HPDE6-E6E7 (cell line): ENCODE data around the gene YLPM1.

ENCODE experiments used
- DNase-seq: peaks from one replicate; pipeline ENCODE4 v3.0.0; 2011; ENCODE audit warnings: missing footprints; ENCODE audit errors: extremely low spot score

The YLPM1 gene

GRCh38 chr14:74843653-74844052 lies 80.5 kb downstream of the YLPM1 start:
- DNase-seq: no peak

GRCh38 chr14:74846168-74846567 lies 83.1 kb downstream of the YLPM1 start:
- DNase-seq: no peak

DNA sequence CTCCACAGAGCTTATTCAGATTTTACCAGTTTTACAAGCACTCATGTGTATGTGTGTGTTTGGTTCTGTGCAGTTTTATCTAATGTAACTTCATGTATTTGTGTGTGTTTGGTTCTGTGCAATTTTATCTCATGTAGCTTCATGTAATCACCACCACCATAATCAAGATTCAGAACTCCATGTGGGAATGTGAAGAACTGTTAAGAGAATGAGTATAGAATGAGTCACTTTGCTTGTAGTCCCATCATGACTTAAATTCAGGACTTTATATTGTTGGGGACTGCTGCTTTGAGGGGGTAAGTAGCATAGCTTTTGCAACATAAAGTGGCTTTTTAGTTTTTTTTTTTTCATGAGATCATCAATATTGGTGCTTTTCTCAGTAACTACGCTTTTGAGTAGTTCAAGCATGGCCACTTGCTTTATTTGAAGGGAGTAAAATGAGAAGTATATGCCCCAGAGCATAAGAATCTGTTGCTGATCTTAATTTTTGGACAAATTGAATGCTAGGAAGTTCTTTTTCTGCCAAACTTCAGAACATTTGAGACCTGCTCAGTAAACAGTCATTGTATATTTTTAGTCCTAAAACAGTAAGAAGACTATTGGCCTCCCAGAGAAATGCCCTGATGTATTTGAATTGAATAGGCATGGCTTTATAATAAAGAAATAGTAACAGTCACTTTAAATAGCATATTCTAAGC lies 84.0 kb downstream of the YLPM1 start:
- no peak for DNase-seq

DNA sequence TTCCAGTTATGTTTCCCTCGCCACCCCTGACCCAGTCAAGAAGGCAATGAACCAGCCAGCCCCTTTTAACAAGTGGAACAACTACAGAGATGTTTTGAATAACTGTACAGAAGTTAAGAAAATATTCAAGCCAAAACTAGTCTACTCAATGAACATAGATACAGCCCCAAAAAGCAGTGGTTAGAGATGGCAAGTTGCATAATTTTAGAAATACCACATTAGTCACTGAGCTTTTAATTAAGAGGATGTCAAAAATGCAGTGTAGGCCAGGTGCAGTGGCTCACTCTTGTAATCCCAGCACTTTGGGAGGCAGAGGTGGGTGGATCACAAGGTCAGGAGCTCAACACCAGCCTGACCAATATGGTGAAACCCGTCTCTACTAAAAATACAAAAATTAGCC lies 85.7 kb downstream of the YLPM1 start:
- no peak for DNase-seq

GRCh38 chr14:74852922-74853530 lies 89.9 kb downstream of the YLPM1 start:
- no peak for DNase-seq

GRCh38 chr14:74853581-74853980 lies 90.5 kb downstream of the YLPM1 start:
- no peak for DNase-seq

DNA sequence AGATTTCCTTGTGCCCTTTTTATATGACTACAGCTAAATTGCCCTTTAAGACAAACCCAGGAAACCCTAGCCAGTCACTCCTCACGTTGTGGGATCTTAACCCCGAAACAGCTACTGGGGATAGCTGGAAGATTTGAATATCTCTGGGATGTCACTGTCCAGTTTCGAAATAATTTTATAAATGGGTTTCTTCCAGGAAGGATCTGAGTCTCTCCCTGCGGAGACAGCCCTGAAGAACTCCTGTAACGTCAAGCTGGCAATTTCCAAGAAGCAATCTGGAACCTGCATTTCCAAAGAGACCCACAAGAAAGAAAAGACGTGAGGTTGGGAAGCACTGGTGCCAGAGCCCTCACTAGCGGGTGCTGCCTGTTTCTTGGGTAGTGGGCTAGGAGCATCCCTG lies 91.9 kb downstream of the YLPM1 start:
- DNase-seq: no peak

DNA sequence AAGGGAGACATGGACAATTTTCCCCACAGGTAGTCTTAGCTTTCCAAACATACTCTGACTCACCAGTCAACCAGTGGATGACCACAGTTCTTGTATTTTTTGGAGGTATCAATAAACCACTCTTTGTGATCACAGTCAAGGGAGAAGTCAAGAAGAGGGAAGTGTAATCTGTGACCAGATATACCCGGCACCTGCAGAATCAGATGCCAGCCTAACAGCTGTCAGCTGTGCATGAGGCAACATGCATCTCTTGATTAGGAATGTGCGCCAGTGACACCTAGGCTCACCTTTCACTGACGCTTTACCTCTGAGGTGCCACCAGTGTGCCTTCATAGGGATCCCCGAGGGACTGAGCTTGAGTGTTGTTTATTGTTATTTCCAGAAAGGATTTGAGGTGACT lies 92.8 kb downstream of the YLPM1 start:
- DNase-seq: no peak

- no peak for DNase-seq
Observed at GRCh38 chr14:74856366-74856765, 93.2 kb downstream of the YLPM1 start.

DNA sequence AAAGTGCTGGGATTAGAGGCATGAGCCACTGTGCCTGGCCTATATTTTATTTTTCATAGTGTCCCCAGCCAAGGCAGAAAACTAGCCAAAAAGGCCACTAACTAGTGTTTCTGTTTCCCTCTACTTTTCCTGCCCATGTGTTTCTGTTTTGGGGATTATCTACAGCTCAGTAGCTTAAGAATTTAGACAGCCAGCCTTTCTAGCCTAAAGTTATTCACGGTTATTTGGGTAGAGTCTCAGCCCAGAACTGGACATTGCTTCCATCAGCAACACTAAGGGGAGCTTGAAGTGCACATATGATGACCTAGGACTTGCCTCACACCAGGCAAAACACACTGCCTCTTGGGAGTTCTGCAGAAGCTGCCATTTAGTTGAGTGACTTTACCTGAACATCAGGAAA lies 94.9 kb downstream of the YLPM1 start:
- DNase-seq: no peak

DNA sequence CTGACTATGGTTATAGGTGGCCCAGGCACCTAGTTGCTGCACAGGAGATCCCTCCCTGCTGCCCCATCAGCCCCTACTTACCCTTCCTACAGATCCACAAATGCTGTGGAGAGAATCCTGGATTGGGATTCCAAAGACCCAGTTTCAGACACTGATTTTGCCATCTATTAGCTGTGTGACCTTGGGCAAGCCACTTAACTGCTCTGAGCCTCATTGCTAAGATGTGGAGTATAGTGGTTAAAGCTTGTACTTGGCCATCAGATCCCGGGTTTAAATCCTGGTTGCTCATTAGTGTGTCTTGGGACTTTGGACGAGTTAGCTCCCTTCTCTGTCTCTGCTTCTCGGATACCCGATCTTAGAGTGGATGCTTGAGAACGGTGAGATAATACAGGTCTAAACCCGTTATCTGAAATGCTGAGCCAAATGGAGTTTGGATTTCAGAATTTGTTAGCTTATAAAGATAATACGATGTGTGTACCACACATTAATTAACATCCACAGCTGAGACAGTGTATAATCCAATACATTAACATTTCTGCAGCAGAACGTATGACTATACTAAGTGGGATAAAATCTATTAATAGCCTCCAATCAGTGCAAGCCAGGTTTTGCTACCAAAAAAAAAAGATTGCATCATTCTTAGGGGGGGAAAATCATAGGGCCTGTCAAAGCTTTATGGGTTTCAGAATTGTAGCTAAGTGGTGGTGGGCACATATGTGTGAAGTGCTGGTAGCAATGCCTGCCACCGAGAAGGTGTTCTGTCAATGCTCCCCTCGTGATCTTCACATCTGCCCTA lies 96.8 kb downstream of the YLPM1 start:
- DNase-seq: no peak

DNA sequence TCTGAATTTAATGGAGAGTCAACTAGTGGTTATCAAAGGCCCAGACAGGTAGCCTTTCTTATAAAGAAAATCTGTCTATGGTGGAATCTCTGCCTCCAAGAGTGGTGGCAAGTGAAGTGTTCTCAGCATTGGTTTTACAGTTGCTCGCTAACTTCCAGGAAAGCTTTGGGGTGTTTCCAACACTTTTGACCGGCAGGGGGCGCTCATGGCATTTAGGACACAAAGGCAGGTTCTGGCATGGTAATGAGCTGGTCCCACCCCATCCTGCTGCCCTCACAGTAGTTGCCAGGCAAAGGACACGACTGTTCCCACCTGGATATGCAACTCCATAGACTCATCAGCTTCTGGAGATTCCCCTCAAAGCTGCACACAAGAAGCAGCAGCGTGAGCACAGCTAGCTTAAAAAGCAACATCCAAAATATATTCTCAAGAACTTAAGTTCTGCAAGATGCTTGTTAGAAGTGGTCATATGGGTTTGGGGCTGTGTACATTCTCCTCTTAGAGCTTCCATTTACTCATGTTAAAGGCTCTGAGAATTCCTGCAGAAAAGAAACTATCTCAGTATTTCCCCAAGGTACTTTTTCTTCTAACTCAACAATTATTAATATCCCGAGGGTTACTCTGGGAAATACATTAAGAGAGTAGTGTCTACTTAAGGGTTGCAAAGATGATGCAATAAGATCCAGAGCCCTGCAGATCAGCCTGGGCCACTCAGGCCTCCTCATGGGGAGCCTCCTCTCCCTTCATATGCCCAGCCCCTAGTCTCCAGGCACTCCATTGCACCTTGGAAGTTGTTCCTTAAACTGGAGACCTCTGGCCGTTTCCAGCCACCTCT lies 98.0 kb downstream of the YLPM1 start:
- peak; percentile 69 for DNase-seq

DNA sequence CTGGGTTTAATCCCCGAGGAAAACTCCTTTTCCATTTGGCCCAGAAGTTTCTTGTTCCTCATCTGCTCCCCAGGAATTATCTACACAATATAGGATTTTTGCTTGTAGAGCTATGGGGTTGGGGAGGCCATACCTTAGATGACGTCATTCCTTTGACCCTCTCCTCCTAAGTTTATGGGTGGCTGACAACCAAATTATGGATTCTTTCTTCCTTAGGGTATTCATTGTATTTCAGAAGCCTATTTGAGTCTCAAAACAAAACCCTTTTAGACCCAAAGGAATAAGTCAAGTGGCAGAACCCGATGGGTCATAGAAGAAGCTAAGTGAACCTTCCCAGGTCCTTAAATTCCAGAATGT lies 98.6 kb downstream of the YLPM1 start:
- DNase-seq: no peak

DNA sequence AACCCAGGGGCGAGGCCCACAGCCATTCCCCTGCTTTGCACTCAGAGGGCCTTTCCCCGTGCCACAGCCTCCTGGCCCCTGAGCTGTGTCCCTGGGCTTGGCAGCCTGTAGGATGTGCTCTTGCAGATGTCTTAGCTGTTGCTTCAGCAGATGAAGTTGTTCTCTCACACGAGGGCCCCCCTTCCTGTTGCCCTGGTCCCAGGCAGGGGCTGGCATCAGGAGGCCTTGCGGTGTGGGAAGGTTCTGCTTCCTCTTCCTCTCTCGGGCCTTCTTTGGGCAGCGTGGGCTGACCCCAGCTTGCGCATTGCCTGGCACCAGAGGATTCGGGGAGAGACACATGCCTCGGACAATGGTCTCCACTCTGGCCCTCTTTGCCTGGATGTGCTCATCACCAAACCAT lies 100.2 kb downstream of the YLPM1 start:
- no peak for DNase-seq

- DNase-seq: no peak
Observed at GRCh38 chr14:74864198-74864597, 101.1 kb downstream of the YLPM1 start.

DNA sequence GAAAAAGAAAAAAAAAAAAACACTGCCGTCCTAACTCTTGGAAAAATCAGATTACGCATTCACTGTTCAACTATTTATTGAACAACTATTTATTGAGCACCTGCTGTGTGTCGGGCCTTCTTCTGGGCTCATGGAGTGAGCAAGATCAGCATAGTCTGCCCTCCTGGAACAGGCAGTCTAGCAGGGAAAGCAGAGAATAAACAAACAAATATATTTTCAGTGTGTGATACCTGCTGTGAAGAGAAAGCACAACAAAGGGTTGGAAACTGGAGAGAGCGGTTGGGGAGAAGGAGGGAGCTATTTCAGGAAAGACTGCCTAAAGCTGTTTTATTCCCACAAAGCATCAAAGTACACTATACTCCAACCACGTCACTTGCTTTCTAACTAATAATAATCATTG lies 102.0 kb downstream of the YLPM1 start:
- DNase-seq: no peak

DNA sequence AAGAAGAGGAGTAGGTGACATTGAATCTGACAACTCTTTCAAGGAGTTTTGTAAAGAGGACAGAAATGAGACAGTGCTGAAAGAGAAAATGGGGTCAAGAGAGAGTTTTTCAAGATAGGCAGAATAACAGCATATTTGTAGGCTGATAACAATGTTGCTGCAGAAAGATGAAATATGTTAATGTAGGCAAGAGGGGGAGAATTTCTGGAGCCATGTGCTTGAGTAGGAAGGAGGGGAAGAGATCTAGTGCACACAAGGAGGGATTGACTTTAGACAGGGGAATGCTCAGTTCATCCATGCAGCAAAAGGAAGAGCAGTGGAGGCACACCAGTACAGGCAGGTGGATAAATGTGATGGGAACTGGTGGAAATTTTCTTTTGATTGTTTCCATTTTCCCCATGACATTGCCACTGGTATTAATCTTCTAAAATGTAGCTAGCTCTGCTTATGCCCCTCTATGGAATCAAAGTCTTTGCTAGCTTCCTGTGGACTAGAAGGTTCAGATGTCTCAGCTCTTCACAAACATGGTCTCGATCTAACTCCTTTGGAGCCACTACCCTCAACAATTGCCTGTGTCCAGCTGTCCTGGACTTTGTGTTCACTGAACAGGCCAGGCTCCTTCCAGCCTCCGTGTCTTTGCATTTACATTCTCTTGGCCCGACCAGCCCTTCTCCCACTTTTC lies 103.7 kb downstream of the YLPM1 start:
- no peak for DNase-seq

DNA sequence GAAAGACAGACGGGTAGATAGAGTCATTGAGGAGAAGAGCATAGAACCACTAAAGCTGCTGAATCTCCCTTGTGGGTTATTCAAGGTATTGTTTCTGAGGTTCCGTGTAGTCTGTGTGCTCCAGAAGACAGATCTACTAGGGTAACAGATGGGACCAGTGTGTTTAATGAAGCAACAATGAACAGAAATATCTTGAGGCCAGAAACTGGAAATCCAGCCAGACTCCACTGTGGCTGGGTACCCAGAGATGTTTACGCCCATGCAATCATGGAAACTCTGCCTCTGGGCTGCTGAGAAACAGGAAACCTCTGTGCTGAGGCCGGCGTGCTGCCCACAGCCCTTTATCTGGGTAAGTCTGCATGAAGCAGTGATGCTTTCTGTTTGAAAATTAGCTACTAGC lies 104.6 kb downstream of the YLPM1 start:
- no peak for DNase-seq

- no peak for DNase-seq
Observed at GRCh38 chr14:74868739-74869138, 105.6 kb downstream of the YLPM1 start.

GRCh38 chr14:74871819-74872218 lies 108.7 kb downstream of the YLPM1 start:
- DNase-seq: no peak

DNA sequence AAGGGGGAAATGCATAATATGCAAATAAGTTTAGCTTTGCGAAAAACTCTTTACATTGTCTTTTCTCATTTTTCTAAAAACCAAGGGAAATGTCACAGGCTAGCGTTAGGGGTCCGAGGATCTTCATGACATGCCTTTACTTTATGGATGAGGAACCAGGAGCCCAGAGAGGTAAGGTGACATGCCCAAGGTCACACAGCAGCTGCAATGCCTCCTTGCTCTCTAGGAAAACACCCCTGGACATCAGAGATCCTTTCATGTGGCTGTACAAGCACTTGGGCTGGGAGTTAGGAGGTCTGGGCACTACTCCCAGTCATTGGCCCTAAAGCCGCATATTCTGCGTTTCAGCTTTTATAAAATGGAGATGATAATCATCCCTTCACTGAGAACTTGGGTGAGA lies 112.1 kb downstream of the YLPM1 start:
- no peak for DNase-seq
